Fibroblast of skin of left quadriceps (primary cell): Measurements from ENCODE around the gene HLA-G.
"Not testable (repeated sequence)": the region's sequence is repeated elsewhere in the genome, so short reads cannot be mapped to it uniquely, and the experiment has no call there.

Source experiments
- DNase-seq, 2 experiments: peaks; one replicate each; pipeline ENCODE4 v3.0.0-alpha.2; 2013; ENCODE audit warnings: low read depth in 2 of 2

The HLA-G gene

DNA sequence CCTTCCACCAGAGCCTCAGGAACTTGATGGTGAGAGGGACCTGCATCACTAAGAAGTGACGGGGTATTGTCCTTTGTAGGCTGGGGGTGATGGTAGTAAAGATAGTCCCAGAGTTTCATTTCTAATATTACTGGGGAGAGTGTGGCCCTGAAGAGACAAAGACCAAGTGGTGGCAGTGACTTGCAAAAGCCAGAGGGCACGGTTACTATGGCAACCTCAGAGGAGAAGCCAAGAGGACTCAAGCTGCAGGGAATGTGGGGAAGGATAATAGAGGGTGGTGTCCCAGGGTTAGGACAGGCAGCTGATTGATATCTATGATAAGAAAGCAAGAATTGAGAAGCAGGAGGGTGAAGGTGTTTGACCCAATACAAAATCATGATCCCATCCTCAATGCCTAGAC is 42.5 kb downstream of the HLA-G start:
- no peak for DNase-seq

DNA sequence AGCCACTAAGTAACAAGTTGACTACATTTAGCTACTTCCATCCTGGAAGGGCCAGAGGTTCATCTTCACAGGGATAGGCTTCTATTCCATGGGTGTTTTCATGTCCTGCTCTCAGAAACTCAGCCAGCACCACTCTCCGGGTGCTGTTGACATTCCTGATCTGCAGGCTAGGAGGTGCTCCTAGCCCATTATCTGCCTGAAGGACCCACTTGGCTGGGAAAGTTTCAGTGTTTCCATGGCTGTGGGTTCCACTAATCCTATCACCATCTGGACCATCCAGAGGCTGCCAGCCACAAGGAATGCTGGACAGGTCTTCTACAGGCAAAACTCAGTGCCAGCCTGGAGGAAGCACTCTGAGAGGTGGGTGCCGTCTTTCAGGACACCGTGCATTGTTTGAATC is 45.2 kb downstream of the HLA-G start:
- no peak for DNase-seq

DNA sequence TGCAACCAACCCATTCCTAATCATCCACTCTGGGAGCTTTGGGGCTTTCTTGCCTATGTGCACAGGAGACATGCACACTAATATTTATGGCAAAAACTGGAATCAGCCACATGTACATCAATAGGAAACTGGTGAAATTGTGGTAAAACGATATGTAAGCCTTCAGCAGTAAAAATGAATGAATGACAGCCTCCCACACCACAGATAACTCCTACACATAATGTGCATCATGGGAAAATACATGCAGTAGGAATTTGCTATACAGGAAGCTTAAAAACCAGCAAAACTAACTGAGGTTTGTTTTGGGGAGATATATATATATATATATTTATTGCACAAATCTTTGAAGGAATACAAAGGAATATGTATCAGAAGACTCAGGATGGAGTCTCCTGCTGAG is 47.6 kb downstream of the HLA-G start:
- DNase-seq, result no peak

DNA sequence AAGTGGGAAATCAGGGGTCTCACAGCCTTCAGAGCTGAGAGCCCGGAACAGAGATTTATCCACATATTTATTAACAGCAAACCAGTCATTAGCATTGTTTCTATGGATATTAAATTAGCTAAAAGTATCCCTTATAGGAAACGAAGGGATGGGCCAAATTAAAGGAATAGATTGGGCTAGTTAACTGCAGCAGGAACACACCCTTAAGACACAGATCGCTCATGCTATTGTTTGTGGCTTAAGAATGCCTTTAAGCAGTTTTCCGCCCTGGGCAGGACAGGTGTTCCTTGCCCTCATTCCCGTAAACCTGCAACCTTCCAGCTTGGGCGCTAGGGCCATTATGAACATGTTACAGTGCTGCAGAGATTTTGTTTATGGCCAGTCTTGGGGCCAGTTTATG is 48.1 kb downstream of the HLA-G start:
- not testable (repeated sequence) for DNase-seq
